GM21515 (cell line): Measurements from ENCODE around the gene CCDC7.
A peak's percentile ranks its signal among the peaks of the same experiment; 100 is the strongest.
"Not testable (repeated sequence)": the region's sequence is repeated elsewhere in the genome, so short reads cannot be mapped to it uniquely, and the experiment has no call there.

Source experiments
- ATAC-seq: cut with Tn5 transposase; IDR thresholded peaks from one replicate; pipeline ENCODE4 v1.9.1; 2021; ENCODE audit not compliant: unreplicated experiment

Gene CCDC7

DNA sequence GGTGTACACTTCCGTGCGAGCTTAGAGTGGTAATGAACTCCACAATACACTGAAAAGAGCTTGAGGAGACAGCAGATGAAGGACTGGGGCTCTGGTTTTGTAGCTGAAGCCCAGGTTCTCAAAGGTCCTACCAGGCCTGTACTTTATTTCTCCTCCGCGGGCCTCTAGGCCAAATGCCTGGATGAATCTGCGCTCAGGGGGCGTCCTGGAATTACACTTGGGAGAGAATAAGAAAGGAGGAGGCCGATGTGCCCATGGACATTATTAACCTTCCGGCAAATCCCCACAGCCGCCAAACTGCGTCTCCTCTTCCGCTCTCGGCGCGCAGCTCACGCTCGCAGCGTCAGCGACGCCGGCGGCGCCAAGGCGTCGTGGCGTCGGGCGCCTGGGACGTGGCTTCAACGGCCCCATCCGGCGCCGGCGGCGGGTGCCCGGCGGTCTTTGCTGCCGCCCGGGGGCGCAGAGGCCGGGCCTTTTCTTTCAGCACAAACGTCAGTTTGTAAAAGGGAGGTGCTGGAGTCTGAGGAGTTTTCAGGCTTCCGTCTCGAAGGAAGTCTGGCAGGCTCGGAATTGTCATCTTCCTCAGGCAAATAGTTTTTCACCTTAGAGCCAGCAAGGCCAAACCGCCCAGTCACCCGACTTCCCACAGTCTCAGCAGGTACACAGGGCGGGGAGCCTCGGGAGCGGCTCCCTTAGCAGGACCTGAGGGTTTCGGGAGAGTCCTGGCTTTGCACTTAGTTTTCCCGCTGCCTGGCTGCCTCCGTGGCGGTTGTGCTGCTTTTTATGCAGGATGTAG, at the start of gene CCDC7:
TSS of gene CCDC7 (plus strand) at position 401 of the 796 bp plus-strand sequence. CDS start 5,503 bp downstream, outside the sequence.
- peak; percentile 98 for ATAC-seq

DNA sequence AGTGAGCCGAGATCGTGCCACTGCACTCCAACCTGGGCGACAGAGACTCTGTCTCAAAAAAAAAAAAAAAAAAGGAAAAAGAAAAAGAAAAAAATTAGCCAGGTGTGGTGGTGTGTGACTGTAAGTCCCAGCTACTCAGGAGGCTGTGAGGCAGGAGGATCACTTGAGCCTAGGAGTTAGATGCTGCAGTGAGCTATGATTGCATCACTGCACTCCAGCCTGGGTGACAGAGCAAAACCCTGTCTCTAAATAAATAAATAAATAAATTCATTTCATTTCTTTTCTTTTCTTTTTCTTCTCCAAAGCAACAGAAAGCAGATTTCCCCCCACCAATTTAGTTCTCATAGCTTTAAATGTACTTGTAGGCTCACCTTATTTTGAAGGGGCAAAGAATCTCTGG, 48.8 kb upstream of the CCDC7 start:
- not testable (repeated sequence) for ATAC-seq

DNA sequence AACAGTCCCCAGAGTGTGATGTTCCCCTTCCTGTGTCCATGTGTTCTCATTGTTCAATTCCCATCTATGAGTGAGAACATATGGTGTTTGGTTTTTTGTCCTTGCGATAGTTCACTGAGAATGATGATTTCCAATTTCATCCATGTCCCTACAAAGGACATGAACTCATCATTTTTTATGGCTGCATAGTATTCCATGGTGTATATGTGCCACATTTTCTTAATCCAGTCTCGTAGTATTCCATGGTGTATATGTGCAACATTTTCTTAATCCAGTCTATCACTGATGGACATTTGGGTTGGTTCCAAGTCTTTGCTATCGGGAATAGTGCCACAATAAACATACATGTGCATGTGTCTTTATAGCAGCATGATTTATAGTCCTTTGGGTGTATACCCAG, 46.2 kb upstream of the CCDC7 start:
- not testable (repeated sequence) for ATAC-seq

DNA sequence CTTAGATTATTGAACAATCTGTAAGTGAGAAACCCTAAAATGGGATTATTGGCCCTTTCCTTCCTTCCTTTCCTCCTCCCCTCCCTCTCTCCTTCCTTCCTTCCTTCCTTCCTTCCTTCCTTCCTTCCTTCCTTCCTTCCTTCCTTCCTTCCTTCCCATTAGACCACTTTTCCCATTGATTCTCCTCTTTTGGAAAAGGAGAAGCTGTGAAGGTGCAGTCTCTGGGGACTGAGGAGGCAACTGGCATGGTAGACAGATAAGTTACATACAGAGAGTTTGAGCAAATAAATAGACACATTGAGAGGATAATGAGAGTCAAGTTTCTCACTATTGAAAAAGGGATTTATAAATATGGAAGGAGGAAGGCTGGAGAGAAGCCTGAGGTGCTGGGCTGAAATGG, 45.0 kb upstream of the CCDC7 start:
- ATAC-seq: no peak

DNA sequence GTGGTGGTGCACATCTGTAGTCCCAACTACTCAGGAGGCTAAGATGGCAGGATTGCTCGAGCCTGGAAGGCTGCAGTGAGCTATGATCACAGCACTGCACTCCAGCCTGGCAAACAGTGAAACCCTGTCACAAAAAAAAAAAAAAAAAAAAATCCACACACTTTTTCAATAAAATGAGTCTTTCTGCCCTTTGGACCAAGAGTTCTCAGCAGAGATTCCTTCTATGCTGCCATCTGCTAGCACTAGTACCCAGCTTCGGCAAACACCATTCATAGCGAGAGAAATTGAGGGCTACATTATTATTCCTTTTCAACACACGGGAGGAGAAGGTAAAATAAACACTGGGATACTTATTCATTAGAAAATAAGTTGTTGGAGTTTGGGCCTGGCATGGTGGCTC, 43.4 kb upstream of the CCDC7 start:
- ATAC-seq: no peak

DNA sequence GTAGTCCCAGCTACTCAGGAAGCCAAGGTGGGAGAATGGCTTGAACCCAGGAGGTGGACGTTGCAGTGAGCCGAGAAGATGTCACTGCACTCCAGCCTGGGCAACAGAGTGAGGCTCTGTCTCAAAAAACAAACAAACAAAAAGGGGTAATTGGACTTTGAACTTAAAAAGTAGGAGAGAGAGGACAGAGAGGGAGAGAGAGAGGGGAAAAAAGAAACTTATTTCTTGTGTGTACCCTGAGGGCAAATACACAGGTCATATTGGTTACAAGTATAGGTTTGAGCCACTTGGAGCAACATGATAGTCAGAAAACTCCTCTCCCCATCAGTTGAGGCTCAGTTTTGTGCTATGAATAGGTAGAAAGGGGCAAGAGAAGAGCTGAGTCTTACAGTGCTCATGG, 42.8 kb upstream of the CCDC7 start:
- no peak for ATAC-seq

DNA sequence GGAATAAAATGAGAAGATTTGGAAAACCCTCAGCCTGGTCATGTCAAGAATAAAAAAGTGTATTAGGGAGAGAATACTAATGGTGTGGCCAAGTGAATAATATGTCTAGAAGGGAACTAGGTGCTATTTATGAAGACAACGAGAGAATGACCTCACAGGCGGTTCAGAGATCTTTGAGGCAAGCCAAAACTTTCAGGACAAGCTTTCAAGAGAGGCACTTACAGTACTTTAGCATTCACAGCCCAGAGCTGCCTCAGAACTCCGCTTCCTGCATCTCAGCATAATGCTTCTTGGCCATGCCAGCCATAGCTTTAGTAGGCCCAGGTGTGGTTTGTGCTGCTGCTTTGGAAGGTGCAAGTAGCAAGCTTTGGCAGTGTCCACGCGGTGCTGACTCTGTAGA, 37.2 kb upstream of the CCDC7 start:
- no peak for ATAC-seq

DNA sequence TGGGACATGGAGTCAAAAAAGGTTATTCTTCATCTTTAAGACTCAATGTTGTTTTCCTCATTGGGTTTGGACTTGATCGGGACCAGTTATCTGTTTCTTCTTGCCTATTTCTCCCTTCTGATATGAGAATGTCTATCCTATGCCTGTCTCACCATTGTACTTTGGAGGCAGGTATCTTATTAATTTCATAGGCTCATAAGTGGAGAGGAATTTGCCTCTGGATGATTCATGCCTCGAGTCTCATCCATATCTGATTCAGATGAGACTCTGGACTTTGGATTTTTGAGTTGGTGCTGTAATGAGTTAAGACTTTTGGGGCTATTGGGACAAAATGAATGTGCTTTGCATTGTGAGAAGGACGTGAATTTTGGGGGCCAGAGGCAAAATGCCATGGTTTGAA, 36.2 kb upstream of the CCDC7 start:
- no peak for ATAC-seq

DNA sequence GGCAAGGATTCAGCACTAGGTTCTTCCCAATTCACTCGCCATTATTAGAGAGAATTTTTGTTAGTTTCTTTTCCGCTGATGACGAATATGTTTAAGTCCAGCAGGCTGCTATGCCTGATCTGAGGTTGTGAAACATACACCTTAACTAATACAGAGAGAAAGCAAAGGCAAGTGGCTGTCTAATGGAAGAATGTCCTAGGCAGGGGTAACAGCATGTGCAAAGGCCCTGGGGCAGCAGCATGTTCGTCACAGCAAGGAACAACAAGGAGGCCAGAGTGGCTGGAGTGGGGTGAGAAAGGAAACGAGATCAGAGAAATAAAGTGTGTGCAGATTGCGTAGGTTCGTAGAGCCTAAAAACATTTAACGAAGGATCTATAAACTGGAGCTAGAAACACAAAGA, 35.4 kb upstream of the CCDC7 start:
- no peak for ATAC-seq

DNA sequence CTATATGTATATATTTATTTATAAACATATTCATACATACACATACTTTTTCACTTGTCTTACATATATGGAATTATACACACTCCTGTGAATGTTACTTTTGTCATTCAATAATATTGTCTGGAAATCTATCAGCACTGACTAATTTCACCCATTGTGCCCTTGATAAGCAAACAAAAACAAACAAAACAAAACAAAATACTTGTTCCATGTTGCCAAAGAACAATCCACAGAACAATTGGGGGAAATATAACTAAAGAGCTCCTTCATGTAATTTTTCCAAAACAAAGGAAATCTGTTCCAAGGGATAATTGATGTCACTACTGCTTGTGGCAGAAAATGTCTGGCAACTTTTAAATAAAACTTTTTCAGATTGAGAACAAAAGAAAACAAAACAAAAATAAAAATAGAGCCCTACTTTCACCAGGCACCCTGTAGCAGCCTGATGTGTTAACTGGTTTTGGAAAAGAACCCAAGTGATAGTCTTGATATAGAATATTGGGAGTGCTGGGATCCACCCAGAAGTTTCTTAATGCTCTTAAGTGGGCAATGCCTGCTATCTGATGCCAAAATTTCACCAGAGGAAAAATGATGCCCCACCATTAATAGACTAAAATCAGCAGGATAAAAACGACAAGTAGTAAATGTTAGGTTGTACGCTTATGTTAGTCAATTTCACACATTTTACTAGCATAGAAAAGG, 34.0 kb upstream of the CCDC7 start:
- ATAC-seq: no peak

DNA sequence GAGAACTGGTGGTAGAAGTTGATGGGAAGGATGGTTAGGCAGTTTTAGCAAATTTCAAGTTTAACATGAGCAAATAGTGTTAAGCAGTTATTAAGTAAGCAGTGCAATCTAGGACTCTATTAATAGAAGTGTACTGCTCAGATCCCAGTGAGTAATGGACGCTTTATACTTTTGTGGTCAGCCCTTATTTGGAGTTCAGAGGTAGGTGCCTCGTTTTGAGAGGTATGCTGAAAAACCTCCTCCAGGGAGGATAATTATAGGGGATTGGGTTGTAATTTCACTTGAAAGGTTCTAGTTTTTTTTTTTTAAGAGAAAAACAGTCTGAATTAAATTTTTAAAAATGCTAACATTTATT, 33.5 kb upstream of the CCDC7 start:
- ATAC-seq: no peak

DNA sequence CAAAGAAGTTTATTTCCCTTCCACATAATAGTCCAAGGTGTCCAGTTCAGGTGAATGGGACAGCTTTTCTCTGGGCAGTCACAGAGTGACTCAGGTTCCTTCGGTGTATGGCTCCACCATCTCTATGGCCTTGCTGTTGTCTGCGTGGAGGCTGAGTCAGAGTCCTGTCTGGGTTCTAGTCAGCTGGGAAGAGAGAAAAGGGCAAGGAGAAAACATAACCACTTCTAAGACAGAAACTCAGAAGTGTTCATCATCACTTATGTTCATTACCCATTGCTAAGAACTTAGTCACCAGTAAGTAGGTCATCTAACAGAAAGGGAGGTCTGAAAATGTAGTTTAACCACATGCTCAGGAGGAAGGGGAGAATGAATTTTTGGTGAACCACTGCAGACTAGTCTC, 32.4 kb upstream of the CCDC7 start:
- no peak for ATAC-seq

DNA sequence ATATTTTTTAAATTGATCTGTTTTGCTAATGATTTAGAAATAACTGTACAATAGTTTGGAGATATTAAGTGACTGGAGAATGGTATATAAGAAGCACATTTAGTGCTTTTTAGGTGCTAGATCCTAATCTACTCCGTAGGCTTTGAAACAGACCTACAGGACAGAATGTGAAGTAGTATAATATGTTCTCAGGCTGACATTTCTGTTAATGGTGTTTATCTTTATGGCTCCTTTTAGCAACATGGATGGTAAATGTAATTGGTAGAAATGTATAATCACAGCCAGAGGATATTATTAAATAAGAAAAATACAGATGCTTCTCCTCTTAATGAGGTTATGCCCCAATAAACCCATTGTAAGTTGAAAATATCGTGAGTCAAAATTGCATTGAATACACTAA, 30.6 kb upstream of the CCDC7 start:
- no peak for ATAC-seq

DNA sequence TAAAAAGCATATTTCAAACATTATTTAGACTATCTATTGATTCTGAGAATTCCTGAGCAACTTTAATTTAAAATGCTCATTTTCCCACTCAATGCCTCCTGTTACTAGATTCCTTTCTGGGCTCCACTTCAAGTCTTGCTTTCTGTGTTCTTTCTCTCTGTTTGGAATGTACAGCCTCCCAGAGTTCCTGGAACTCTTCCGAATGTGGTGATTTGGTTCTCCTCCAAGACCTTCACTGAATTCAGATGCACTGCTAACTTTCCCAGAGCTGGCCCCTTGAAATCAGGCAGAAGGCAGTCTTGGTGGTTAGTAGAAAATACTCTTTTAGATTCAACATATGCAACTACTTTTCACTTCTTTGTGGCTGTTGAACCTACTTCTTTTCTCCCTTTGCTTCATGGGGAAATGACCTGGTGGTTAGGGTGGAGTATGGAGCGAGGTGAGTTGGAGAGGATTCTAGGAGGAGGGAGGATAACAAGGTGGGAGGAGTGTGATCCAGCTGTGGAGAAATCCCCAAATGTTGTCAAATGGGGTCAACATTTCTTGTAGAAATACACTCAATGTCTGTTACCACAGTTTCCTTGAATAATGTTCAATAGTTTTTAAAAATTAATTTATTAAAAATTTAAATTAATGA, 27.9 kb upstream of the CCDC7 start:
- ATAC-seq: no peak

DNA sequence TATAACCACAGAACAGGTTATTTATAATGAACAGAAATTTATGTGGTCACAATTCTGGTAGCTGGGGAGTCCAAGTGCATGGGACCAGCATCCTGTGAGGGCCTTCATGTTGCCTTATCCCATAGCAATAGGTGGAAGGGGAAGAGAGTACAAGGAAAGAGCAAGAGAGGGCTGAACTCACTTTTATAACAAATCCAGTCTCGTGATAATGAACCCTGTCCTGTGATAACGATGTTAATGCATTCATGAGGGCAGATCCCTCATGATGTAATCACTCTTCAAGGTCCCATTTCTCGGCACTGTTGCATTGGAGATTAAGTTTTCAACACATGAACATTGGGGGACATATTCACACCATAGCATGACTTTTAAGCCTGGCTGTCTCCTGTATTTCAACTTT, 27.4 kb upstream of the CCDC7 start:
- ATAC-seq: no peak

DNA sequence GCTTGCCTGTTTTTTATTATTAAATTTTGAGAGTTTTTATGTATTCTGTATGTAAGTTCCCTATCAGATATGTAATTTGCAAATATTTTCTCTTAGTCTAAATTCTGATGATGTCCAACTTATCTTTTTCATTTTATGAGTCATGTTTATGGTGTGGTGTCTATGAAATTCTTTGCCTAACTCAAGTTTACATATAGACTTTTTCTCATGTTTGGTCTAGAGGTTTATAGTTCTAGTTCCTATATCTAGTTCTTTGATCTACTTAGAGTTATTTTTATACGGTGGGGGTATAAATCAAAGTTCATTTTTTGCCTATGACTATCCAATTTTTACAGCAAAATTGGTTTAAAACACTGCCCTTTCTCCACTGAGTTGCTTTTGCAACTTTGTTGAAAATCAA, 26.3 kb upstream of the CCDC7 start:
- ATAC-seq: no peak

DNA sequence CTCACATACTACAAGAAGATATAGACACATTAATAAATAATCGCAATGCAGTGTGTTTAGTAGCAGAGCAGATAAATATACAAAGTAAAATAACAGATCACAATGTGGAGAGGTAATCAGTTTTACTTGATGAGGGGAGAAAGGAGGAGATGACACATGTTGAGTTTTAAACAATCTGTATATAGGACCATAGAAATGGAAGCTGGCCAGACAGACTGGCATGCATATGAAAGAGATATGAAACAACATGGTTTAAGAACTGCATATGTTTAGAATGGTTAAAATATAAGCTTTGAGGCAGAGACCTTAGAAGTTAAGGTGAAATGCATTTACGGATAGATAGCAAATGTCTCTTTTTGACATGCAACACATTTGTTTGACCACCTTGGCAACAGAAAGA, 19.8 kb upstream of the CCDC7 start:
- ATAC-seq: no peak

DNA sequence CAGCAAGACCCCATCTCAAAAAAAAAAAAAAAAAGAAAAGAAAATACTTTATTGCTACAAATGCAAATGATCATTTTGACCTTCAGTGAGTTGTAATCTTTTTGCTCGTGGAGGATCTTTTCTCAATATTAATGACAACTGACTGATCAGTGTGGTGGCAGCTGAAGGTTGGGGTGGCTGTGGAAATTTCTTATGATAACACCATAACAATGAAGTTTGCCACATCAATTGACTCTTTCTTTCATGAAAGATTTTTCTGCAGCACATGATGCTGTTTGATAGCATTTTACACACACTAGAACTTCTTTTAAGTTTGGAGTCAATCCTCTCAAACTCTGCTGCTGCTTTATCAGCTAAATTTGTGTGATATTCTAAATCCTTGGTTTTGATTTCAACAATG, 12.4 kb upstream of the CCDC7 start:
- no peak for ATAC-seq

DNA sequence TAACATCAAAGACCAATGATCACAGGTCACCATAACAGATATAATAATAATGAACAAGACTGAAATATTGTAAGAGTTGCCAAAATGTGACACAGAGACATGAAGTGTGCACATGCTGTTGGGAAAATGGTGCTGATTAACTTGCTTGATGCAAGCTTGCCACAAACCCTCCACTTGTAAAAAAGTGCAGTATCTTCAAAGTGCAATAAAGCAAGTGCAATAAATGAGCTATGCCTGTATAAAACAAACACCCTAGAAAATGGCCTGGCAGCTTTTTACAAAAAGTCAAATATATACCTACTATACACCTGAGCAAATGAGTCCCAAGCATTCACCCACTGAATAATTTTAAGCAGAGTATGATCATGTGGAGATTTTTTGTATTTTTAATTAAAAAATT, 9.7 kb upstream of the CCDC7 start:
- no peak for ATAC-seq

DNA sequence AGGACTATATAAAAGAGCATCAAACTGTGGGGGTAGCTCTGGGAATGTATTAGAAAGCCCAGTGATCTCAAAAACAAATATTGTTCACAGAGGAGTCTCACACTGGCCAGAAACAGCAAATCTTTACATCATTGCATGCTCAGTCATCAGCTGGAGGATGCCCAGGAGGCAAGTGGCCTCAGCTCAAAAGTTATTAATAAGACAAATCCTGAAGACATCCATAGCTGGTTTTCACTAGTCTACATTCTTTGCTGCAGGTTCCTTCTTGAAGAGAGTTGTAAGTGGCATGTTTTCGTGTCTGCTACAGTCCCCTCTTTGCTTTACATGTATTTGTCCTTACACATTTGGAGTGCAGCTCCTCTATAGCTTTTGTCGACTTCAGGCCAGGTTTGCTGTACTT, 8.6 kb upstream of the CCDC7 start:
- ATAC-seq: no peak

DNA sequence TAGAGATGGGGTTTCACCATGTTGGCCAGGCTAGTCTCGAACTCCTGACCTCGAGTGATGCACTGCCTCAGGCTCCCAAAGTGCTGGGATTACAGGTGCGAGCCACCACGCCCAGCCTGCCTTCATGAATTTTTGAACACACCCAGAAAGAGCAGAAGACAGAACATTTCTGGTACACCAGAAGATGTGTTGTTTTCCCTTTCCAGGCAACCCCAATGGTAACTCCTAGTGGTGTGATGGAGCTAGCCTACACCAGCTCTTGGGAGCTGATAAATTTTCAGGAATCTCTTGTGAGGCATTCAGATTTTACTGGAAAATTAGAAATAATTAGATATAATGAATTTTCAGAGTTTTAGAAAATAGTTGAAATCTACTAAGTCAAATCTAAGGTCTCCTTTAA, 904 bp upstream of the CCDC7 start:
- ATAC-seq: no peak
